ENCODE data around the gene LENEP.

- TF ChIP-seq, protein P1, sequence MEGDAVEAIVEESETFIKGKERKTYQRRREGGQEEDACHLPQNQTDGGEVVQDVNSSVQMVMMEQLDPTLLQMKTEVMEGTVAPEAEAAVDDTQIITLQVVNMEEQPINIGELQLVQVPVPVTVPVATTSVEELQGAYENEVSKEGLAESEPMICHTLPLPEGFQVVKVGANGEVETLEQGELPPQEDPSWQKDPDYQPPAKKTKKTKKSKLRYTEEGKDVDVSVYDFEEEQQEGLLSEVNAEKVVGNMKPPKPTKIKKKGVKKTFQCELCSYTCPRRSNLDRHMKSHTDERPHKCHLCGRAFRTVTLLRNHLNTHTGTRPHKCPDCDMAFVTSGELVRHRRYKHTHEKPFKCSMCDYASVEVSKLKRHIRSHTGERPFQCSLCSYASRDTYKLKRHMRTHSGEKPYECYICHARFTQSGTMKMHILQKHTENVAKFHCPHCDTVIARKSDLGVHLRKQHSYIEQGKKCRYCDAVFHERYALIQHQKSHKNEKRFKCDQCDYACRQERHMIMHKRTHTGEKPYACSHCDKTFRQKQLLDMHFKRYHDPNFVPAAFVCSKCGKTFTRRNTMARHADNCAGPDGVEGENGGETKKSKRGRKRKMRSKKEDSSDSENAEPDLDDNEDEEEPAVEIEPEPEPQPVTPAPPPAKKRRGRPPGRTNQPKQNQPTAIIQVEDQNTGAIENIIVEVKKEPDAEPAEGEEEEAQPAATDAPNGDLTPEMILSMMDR (conservative IDR thresholded peaks at IDR 0.05 in 1 of 2, IDR thresholded peaks at IDR 0.05 in 1 of 2; ENCODE audit: low read depth in 1 of 2, low read length in 2 of 2): no peak
- no peak for TF ChIP-seq EZH2 (IDR thresholded peaks at IDR 0.05; ENCODE audit: low read length, missing control alignments)
Observed at GRCh38 chr1:155034318-155035208, 41.2 kb downstream of the LENEP start.
